IMR-90 (cell line): ENCODE results near the gene ACP6. TPM values are rescaled to one million over a fixed set of nuclear protein-coding genes. Genes with fewer than 3 reads are reported as not detected.

Source experiments
- ATAC-seq: fragments of 200-7000 bp; cut with Tn5 transposase; 2 replicates; pipeline ENCODE4 v1.9.1; 2020; ENCODE audit warnings: low read depth, mild to moderate bottlenecking, moderate library complexity
- BruUV-seq: library from RNA; stranded (reverse); fragments of 400-500 nt; replicated peaks from 2 replicates; lab custom pipeline; 2021; lab: Mats Ljungman, UMichigan
- CTCF ChIA-PET: fragments of 300-600 bp; formaldehyde crosslinking; extraction: SDS; loops from one replicate; lab custom pipeline; 2021; ENCODE audit warnings: antibody characterized with exemption; lab: Yijun Ruan, JAX
- POLR2A ChIA-PET: fragments of 300-600 bp; sonication (Branson Sonifier 250); formaldehyde crosslinking; loops from one replicate; lab custom pipeline; 2022; ENCODE audit warnings: antibody characterized with exemption; ENCODE audit not compliant: unreplicated experiment; lab: Charles Lee
- DNase-seq: peaks from one replicate; pipeline ENCODE4 v3.0.0; 2013
- H2AFZ ChIP-seq: replicated peaks from 2 replicates; pipeline ENCODE3; 2013; ENCODE audit warnings: low read length, mild to moderate bottlenecking; ENCODE audit not compliant: poor library complexity
- H2AK5ac ChIP-seq: 2 replicates; pipeline ENCODE4 v1.6.1; 2013; ENCODE audit warnings: low read depth, low read length, inconsistent platforms
- H2AK9ac ChIP-seq: replicated peaks from 2 replicates; pipeline ENCODE3; 2013; ENCODE audit warnings: mild to moderate bottlenecking, low read depth, low read length, moderate library complexity; ENCODE audit not compliant: poor library complexity
- H2BK120ac ChIP-seq: 2 replicates; pipeline ENCODE4 v1.6.1; 2013; ENCODE audit warnings: low read depth, low read length, inconsistent platforms
- H2BK15ac ChIP-seq: 3 replicates; pipeline ENCODE4 v1.6.1; 2013; ENCODE audit warnings: low read depth, low read length, inconsistent platforms
- H2BK20ac ChIP-seq: 2 replicates; pipeline ENCODE4 v1.6.1; 2013; ENCODE audit warnings: low read depth, mild to moderate bottlenecking, inconsistent platforms, low read length, moderate library complexity
- H2BK5ac ChIP-seq: 2 replicates; pipeline ENCODE4 v1.6.1; 2013; ENCODE audit warnings: mild to moderate bottlenecking, low read depth, low read length, inconsistent platforms; ENCODE audit not compliant: poor library complexity, severe bottlenecking
- H3K14ac ChIP-seq: replicated peaks from 2 replicates; pipeline ENCODE4 v1.6.1; 2013; ENCODE audit warnings: low read depth, low read length, inconsistent platforms
- H3K18ac ChIP-seq: 2 replicates; pipeline ENCODE4 v1.6.1; 2013; ENCODE audit warnings: low read depth, low read length, control low read depth
- H3K23ac ChIP-seq: 2 replicates; pipeline ENCODE4 v1.6.1; 2013; ENCODE audit warnings: low read depth, low read length, inconsistent platforms
- H3K27ac ChIP-seq: 2 replicates; pipeline ENCODE4 v1.5.1; 2013; ENCODE audit warnings: mild to moderate bottlenecking, control low read depth, low read length; ENCODE audit not compliant: insufficient read depth
- H3K27me3 ChIP-seq: 2 replicates; pipeline ENCODE4 v1.6.1; 2013; ENCODE audit warnings: low read length; ENCODE audit not compliant: control insufficient read depth, insufficient read depth
- H3K36me3 ChIP-seq: 2 replicates; pipeline ENCODE4 v1.6.1; 2013; ENCODE audit warnings: low read length, mixed read lengths; ENCODE audit not compliant: control insufficient read depth, insufficient read depth
- H3K4ac ChIP-seq: 2 replicates; pipeline ENCODE4 v1.6.1; 2013; ENCODE audit warnings: low read depth, low read length, inconsistent platforms
- H3K4me1 ChIP-seq: 2 replicates; pipeline ENCODE4 v1.6.1; 2013; ENCODE audit warnings: low read length, mixed read lengths; ENCODE audit not compliant: control insufficient read depth, insufficient read depth
- H3K4me2 ChIP-seq: 2 replicates; pipeline ENCODE4 v1.6.1; 2013; ENCODE audit warnings: low read depth, mild to moderate bottlenecking, control low read depth, low read length, moderate library complexity
- H3K4me3 ChIP-seq: 2 replicates; pipeline ENCODE4 v1.5.1; 2013; ENCODE audit warnings: low read depth, mild to moderate bottlenecking, control low read depth, low read length, moderate library complexity; ENCODE audit not compliant: insufficient read depth
- H3K56ac ChIP-seq: 2 replicates; pipeline ENCODE4 v1.6.1; 2013; ENCODE audit warnings: low read length, inconsistent platforms; ENCODE audit not compliant: insufficient read depth; ENCODE audit errors: extremely low read depth
- H3K79me1 ChIP-seq, 2 experiments: 2 replicates each; pipeline ENCODE4 v1.6.1; 2013; ENCODE audit warnings: low read length in 2 of 2, inconsistent platforms in 1 of 2, low read depth in 1 of 2
- H3K9ac ChIP-seq: 2 replicates; pipeline ENCODE4 v1.6.1; 2013; ENCODE audit warnings: low read depth, low read length, control low read depth
- H3K9me1 ChIP-seq: 2 replicates; pipeline ENCODE4 v1.6.1; 2013; ENCODE audit warnings: low read length, inconsistent platforms; ENCODE audit not compliant: insufficient read depth
- H3K9me3 ChIP-seq: 2 replicates; pipeline ENCODE4 v1.6.1; 2013; ENCODE audit warnings: low read length; ENCODE audit not compliant: control insufficient read depth, insufficient read depth
- H4K20me1 ChIP-seq: 2 replicates; pipeline ENCODE4 v1.6.1; 2013; ENCODE audit warnings: low read length, inconsistent platforms; ENCODE audit not compliant: insufficient read depth
- H4K5ac ChIP-seq: 2 replicates; pipeline ENCODE4 v1.6.1; 2013; ENCODE audit warnings: mild to moderate bottlenecking, low read depth, low read length, control low read depth
- H4K8ac ChIP-seq, 2 experiments: 2 replicates each; pipeline ENCODE4 v1.6.1; 2013; ENCODE audit warnings: low read depth in 2 of 2, low read length in 2 of 2, control low read depth in 1 of 2, inconsistent platforms in 1 of 2
- H4K91ac ChIP-seq: 2 replicates; pipeline ENCODE4 v1.6.1; 2013; ENCODE audit warnings: low read depth, low read length, inconsistent platforms; ENCODE audit not compliant: insufficient read depth
- FOS ChIP-seq: fragments of 150-350 bp; IDR thresholded peaks from 2 replicates; pipeline ENCODE4 v1.6.1; 2016; ENCODE audit warnings: low read depth, low read length
- MAFK ChIP-seq: IDR thresholded peaks from 2 replicates; pipeline ENCODE4 v1.6.1; 2012; ENCODE audit warnings: low read depth, low read length, improper control_type of control experiment
- MXI1 ChIP-seq: IDR thresholded peaks from 2 replicates; pipeline ENCODE4 v1.6.1; 2012; ENCODE audit warnings: low read depth, mild to moderate bottlenecking, low read length, moderate library complexity, borderline replicate concordance
- POLR2A ChIP-seq: IDR thresholded peaks from 2 replicates; pipeline ENCODE4 v1.6.1; 2012; ENCODE audit warnings: mild to moderate bottlenecking, low read depth, low read length
- RAD21 ChIP-seq: IDR thresholded peaks from 2 replicates; pipeline ENCODE4 v1.6.1; 2012; ENCODE audit warnings: low read length, improper control_type of control experiment
- RCOR1 ChIP-seq: IDR thresholded peaks from 2 replicates; pipeline ENCODE4 v1.6.1; 2012; ENCODE audit warnings: mild to moderate bottlenecking, low read length, improper control_type of control experiment; ENCODE audit not compliant: insufficient replicate concordance
- RFX5 ChIP-seq: IDR thresholded peaks from 2 replicates; pipeline ENCODE4 v1.8.0; 2012; ENCODE audit warnings: low read depth, mild to moderate bottlenecking, low read length, moderate library complexity
- SMC3 ChIP-seq: fragments of 150-350 bp; IDR thresholded peaks from 2 replicates; pipeline ENCODE4 v1.6.1; 2016; ENCODE audit warnings: low read depth, mild to moderate bottlenecking, antibody characterized with exemption, low read length, moderate library complexity
- WGBS, 2 experiments: methylation state at CpG; one replicate each; pipeline versions ENCODE4 v1.1.5 to v1.1.7; 2013; ENCODE audit warnings: missing lambda C conversion rate in 2 of 2; ENCODE audit not compliant: insufficient read length in 1 of 2; ENCODE audit errors: extremely low coverage in 2 of 2; 5-methylcytosine and 5-hydroxymethylcytosine counted together
- dilution Hi-C: fragments of 300-500 bp; cut with HindIII; formaldehyde crosslinking; loops from one replicate; pipeline ENCODE4 v1.14.3; 2018; ENCODE audit warnings: low sequenced_read_pairs; ENCODE audit not compliant: unreplicated experiment
- in situ Hi-C: fragments of 300-500 bp; cut with MboI; formaldehyde crosslinking; loops from 3 replicates; pipeline ENCODE4 v1.14.3; 2019; ENCODE audit warnings: low sequenced_read_pairs, inconsistent platforms, mixed read lengths
- intact Hi-C: fragments of 100-400 bp; cut with micrococcal nuclease; formaldehyde crosslinking; loops from 2 replicates; pipeline ENCODE4 v1.10.0; 2022
- polyA plus RNA-seq, 3 experiments: library from polyadenylated mRNA; depleted of rRNA; stranded (reverse); fragments of >200 nt; gene quantifications; 2 replicates each; pipeline ENCODE4 v1.2.3, GENCODE V29; 2012; ENCODE audit warnings: low replicate concordance in 1 of 3
- total RNA-seq: library from RNA; depleted of rRNA; stranded (reverse); fragments of >200 nt; gene quantifications from 2 replicates; pipeline ENCODE4 v1.2.3, GENCODE V29; 2012
- TF ChIP-seq, protein P1 (sequence below): conservative IDR thresholded peaks from 2 replicates; pipeline ENCODE4 v1.5.1; 2012; ENCODE audit warnings: mild to moderate bottlenecking, low read depth, low read length, improper control_type of control experiment
- TF ChIP-seq, protein P2 (sequence below): fragments of 150-350 bp; IDR thresholded peaks from 2 replicates; pipeline ENCODE4 v1.6.1; 2017; ENCODE audit warnings: mild to moderate bottlenecking, antibody characterized with exemption, low read length, low read depth
- TF ChIP-seq, protein P3 (sequence below): fragments of 150-350 bp; IDR thresholded peaks from 2 replicates; pipeline ENCODE4 v1.6.1; 2016; ENCODE audit warnings: low read depth, mild to moderate bottlenecking, low read length, moderate library complexity, borderline replicate concordance

Gene ACP6
- total and polyA plus RNA-seq, 2 of the 4 experiments (the other 2 are of a cell fraction): 2.5 to 8.2 TPM

DNA sequence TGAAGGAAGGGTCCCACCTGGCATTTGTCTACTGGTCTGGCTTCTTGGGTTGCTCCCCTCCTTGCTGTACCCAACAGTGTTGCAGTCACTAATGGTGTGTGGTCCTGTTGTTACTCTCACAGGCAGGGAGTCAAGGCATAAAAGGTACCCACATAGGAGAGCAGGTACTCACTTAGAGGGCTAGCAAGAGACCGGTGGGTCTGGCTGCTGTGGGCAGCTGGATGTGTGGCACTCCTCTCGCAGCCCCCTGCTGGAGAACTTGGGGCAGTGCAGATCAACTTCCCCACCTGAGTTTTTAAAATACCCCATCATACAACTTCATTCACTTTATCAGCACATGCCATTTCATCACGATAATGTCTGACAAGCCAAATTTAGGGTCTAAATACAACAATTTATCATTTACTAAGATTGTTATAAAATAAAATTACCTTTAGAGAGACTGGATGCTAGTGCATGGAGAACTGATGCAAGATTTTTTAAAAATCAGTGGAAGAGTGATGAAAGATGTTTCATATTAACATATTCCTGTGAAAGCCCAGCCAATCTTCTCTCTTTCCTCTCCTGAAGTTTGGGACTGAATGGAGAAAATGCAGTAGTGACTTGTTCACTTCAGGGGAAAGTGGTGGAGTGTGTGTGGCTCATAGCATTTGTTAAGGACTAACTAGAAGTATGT is 42.8 kb downstream of the ACP6 start:
- ATAC-seq: peak; percentile 93
- no CpG with 5 or more reads among the region's 3 CpGs for WGBS, 2 experiments
- dilution Hi-C loops: no loop called here

More for the DNA sequence above, 42.8 kb downstream of the ACP6 start:
- Histone ChIP-seq H2AK9ac (no peak overlapping the region), H2AK5ac (0 out of 2 replicates have a peak overlapping the region, but pooled peaks have one; percentile 51), H4K91ac (no peak overlapping the region), H4K8ac (no peak overlapping the region), H3K4me2 (no peak overlapping the region), H4K20me1 (no peaks in the 10 kb centered on the region), H3K4me1 (no peaks in the 10 kb centered on the region; the same call in 1 of the 2 replicates), H3K27ac (no peak overlapping the region), H2BK20ac (no peak overlapping the region), H4K5ac (no peak overlapping the region), H3K4ac (no peak overlapping the region), H3K18ac (no peak overlapping the region), H3K9ac (no peak overlapping the region), H2AFZ (peak overlapping the region; percentile 1), H2BK5ac (no peak overlapping the region), H3K23ac (no peak overlapping the region), H3K79me1 (no peaks in the 10 kb centered on the region), H3K4me3 (no peak overlapping the region), H2BK15ac (no peak overlapping the region), H3K9me1 (peaks cover 3% of the 10 kb centered on the region; the same call in 1 of the 2 replicates), H2BK120ac (no peak overlapping the region), H3K9me3 (no peaks in the 10 kb centered on the region), H3K36me3 (peaks cover 12% of the 10 kb centered on the region), H3K56ac (no peak overlapping the region), H3K27me3 (no peaks in the 10 kb centered on the region), H3K14ac (no peak overlapping the region)
- no TSS peak for BruUV-seq
- intact Hi-C loops: loop anchor here (1.0 to 5.0 kb wide), 3 partner anchors 27 to 355 kb away; no protein-coding TSS in a partner anchor
- DNase-seq: peak; percentile 44
- POLR2A ChIA-PET: no interaction called here
- in situ Hi-C loops: no loop called here
- CTCF ChIA-PET: interaction anchor here (0.5 to 1.3 kb wide), 5 partner anchors 13 to 132 kb away, joined by 3 to 6 read pairs (median 3); no protein-coding TSS in a partner anchor
- TF ChIP-seq, protein P1, sequence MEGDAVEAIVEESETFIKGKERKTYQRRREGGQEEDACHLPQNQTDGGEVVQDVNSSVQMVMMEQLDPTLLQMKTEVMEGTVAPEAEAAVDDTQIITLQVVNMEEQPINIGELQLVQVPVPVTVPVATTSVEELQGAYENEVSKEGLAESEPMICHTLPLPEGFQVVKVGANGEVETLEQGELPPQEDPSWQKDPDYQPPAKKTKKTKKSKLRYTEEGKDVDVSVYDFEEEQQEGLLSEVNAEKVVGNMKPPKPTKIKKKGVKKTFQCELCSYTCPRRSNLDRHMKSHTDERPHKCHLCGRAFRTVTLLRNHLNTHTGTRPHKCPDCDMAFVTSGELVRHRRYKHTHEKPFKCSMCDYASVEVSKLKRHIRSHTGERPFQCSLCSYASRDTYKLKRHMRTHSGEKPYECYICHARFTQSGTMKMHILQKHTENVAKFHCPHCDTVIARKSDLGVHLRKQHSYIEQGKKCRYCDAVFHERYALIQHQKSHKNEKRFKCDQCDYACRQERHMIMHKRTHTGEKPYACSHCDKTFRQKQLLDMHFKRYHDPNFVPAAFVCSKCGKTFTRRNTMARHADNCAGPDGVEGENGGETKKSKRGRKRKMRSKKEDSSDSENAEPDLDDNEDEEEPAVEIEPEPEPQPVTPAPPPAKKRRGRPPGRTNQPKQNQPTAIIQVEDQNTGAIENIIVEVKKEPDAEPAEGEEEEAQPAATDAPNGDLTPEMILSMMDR: peak; percentile 87
- TF ChIP-seq SMC3: peak; percentile 87
- TF ChIP-seq, protein P2, sequence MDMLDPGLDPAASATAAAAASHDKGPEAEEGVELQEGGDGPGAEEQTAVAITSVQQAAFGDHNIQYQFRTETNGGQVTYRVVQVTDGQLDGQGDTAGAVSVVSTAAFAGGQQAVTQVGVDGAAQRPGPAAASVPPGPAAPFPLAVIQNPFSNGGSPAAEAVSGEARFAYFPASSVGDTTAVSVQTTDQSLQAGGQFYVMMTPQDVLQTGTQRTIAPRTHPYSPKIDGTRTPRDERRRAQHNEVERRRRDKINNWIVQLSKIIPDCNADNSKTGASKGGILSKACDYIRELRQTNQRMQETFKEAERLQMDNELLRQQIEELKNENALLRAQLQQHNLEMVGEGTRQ: no peak
- TF ChIP-seq MXI1: no peak
- no peak for TF ChIP-seq RCOR1
- TF ChIP-seq FOS: no peak
- TF ChIP-seq, protein P3, sequence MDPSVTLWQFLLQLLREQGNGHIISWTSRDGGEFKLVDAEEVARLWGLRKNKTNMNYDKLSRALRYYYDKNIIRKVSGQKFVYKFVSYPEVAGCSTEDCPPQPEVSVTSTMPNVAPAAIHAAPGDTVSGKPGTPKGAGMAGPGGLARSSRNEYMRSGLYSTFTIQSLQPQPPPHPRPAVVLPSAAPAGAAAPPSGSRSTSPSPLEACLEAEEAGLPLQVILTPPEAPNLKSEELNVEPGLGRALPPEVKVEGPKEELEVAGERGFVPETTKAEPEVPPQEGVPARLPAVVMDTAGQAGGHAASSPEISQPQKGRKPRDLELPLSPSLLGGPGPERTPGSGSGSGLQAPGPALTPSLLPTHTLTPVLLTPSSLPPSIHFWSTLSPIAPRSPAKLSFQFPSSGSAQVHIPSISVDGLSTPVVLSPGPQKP: no peak
- TF ChIP-seq POLR2A: no peak
- no peak for TF ChIP-seq MAFK
- peak; percentile 76 for TF ChIP-seq RAD21
- no peak for TF ChIP-seq RFX5
